Thyroid gland (tissue), 4 donors: ENCODE results near the gene HDAC9.

Source experiments
- POLR2A ChIP-seq, 2 donors: fragments of 450-650 bp; IDR thresholded peaks; one replicate each; pipeline ENCODE4 v1.6.1; 2017; ENCODE audit warnings: antibody characterized with exemption in 2 of 2, mild to moderate bottlenecking in 2 of 2, moderate library complexity in 1 of 2
- TF ChIP-seq, protein P1 (sequence below), 6 experiments: fragments of 200-600 bp in 3 of 6; fragments of 450-650 bp in 3 of 6; sonication (generic) in 3 of 6; IDR thresholded peaks; one replicate each; pipeline ENCODE4 v1.5.1; 2016 to 2019; ENCODE audit warnings: antibody characterized with exemption in 6 of 6, mild to moderate bottlenecking in 2 of 6, inconsistent platforms in 1 of 6, moderate library complexity in 1 of 6

GRCh38 chr7:18577096-18577771, 81.7 kb downstream of the HDAC9 start:
- TF ChIP-seq, protein P1, sequence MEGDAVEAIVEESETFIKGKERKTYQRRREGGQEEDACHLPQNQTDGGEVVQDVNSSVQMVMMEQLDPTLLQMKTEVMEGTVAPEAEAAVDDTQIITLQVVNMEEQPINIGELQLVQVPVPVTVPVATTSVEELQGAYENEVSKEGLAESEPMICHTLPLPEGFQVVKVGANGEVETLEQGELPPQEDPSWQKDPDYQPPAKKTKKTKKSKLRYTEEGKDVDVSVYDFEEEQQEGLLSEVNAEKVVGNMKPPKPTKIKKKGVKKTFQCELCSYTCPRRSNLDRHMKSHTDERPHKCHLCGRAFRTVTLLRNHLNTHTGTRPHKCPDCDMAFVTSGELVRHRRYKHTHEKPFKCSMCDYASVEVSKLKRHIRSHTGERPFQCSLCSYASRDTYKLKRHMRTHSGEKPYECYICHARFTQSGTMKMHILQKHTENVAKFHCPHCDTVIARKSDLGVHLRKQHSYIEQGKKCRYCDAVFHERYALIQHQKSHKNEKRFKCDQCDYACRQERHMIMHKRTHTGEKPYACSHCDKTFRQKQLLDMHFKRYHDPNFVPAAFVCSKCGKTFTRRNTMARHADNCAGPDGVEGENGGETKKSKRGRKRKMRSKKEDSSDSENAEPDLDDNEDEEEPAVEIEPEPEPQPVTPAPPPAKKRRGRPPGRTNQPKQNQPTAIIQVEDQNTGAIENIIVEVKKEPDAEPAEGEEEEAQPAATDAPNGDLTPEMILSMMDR (IDR thresholded peaks at IDR 0.05) = no peak
- no peak for TF ChIP-seq POLR2A (IDR thresholded peaks at IDR 0.05)
